ENCODE data around the gene KCNK4.
"Not testable (repeated sequence)": the region's sequence is repeated elsewhere in the genome, so short reads cannot be mapped to it uniquely, and the experiment has no call there.

Gene KCNK4

DNA sequence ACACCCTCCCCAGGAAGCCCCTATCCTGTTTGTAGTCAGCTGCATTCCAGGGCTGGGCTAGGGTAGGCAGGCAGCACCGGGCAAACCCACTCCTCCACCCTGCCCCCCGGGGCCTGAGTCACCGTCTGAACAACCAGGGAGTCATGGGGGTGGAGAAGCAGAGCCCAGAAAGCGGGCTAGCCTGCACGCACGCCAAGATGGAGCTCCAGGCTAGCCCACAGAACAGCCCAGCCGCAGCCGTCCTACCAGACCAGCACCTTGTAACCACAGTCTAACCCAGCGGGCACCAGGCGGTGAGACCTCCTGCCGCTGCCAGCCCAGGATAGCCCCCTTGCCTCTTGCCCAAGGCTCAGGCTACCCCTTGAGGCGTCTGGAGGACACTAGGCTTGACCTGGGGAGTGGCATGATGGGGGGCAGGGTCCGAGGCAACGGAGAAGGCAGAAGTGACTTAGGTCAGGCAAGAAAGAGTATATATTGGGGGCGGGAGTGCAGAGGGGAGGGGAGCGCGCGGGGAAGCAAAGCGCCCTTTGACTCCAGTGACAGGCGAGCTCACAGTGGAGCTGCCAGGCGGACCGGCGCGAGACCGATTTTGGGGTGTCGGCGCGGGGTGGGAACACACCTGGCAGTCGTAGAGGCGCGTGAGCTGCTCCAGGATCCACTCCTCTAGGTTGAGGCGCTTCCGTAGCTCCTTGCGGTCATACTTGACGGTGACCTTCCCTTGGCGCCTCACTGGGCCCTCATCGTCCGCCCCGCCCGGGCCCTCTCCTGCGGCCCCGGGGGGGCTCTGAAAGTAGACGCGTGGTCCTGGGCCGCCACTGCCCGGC is 45.1 kb upstream of the KCNK4 start:
- peak in 1 of 2 experiments; percentile 75 for DNase-seq (ENCODE audit: low read depth in 1 of 2, low spot score in 1 of 2)
- TF ChIP-seq GABPA (IDR thresholded peaks at IDR 0.05; ENCODE audit: low read depth) (no peak), POLR2AphosphoS5 (IDR thresholded peaks at IDR 0.05; ENCODE audit: low read depth) (peak; percentile 42; the same call in 1 of the 2 replicates)
- no peaks in the 10 kb centered on the region for H3K27me3 ChIP-seq (ENCODE audit: insufficient read depth, poor library complexity, severe bottlenecking)
- H3K4me3 ChIP-seq (replicated peaks; ENCODE audit: insufficient read depth, low read length): peak overlapping the region; percentile 81
- peak overlapping the region; percentile 93 for H3K27ac ChIP-seq (replicated peaks)

DNA sequence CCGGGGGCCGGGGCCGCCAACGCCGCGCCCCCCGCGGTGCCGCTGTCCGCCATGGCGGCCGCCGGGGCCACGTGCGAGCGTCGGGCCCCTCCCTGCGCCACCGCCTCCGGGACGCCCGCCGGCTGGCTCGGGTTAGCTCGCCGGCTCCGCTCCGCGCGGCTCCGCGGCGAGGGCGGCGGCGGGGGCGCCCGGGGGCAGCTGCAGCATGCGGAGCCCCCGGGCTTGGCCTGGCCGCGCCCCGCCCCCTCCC is 44.6 kb upstream of the KCNK4 start:
- Histone ChIP-seq H3K4me3 (replicated peaks; ENCODE audit: insufficient read depth, low read length) (peak overlapping the region; percentile 81), H3K27ac (replicated peaks) (peak overlapping the region; percentile 93)
- DNase-seq (ENCODE audit: low read depth in 1 of 2, low spot score in 1 of 2); H3K27me3 ChIP-seq (ENCODE audit: insufficient read depth, poor library complexity, severe bottlenecking): not testable (repeated sequence)

DNA sequence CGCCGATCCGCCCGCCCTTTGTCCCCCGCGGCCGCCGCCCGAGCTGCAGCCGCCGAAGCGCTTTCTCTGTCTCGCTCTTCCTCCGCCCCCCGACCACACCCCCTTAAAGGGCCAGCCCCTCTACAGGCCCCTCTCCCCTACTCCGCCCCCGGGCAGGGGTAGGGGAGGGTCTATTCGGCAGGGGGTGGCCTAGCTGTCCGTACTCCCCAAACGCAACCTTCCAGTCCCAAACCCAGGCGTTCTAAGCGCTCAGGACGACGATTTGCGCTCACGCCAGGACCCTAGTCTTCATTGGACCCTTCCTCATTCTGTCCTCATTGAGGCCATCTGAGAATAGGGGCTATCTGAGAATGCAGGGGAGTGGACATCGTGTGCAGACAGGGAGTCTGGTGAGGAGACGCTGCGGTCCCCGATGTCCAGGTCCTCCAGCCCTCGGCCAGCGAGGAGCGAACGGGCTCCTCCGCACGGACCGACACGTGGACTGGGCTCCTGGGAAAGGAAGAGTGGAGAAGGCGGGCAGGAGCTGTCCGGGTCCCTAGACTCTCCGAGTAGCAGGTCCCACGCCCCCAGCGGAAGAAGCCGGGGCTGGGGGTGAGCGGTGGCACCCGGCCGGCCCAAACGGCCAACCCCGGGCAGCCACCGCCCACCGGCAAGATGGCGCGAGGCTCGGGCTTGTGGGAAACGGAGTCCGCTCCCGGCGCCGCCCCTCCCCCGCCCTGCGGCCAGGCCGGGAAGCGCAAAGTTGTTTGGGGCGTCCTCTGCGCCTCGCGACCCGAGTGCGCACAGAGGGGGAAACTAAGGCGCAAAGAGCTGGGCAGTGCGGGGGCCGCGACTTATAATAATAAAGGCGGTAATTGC is 44.0 kb upstream of the KCNK4 start, which contains the start of gene PPP1R14B:
PPP1R14B (minus strand) TSS at position 73 of the 858 bp plus-strand sequence. CDS start 270 bp downstream, outside the sequence.
- no peak; the same call in 1 of the 2 replicates for TF ChIP-seq POLR2AphosphoS5 (IDR thresholded peaks at IDR 0.05; ENCODE audit: low read depth)
- peak; percentile 64 for TF ChIP-seq GABPA (IDR thresholded peaks at IDR 0.05; ENCODE audit: low read depth)
- TF ChIP-seq, protein P1, sequence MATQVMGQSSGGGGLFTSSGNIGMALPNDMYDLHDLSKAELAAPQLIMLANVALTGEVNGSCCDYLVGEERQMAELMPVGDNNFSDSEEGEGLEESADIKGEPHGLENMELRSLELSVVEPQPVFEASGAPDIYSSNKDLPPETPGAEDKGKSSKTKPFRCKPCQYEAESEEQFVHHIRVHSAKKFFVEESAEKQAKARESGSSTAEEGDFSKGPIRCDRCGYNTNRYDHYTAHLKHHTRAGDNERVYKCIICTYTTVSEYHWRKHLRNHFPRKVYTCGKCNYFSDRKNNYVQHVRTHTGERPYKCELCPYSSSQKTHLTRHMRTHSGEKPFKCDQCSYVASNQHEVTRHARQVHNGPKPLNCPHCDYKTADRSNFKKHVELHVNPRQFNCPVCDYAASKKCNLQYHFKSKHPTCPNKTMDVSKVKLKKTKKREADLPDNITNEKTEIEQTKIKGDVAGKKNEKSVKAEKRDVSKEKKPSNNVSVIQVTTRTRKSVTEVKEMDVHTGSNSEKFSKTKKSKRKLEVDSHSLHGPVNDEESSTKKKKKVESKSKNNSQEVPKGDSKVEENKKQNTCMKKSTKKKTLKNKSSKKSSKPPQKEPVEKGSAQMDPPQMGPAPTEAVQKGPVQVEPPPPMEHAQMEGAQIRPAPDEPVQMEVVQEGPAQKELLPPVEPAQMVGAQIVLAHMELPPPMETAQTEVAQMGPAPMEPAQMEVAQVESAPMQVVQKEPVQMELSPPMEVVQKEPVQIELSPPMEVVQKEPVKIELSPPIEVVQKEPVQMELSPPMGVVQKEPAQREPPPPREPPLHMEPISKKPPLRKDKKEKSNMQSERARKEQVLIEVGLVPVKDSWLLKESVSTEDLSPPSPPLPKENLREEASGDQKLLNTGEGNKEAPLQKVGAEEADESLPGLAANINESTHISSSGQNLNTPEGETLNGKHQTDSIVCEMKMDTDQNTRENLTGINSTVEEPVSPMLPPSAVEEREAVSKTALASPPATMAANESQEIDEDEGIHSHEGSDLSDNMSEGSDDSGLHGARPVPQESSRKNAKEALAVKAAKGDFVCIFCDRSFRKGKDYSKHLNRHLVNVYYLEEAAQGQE (IDR thresholded peaks at IDR 0.05; ENCODE audit: insufficient replicate concordance, low read depth): peak; percentile 20
- H3K27ac ChIP-seq (replicated peaks): peak within 1 kb of the TSS; percentile 93
- H3K27me3 ChIP-seq (ENCODE audit: insufficient read depth, poor library complexity, severe bottlenecking): no peaks in the 10 kb centered on the region
- peak within 1 kb of the TSS; percentile 81 for H3K4me3 ChIP-seq (replicated peaks; ENCODE audit: insufficient read depth, low read length)
- DNase-seq (ENCODE audit: low read depth in 1 of 2, low spot score in 1 of 2): peak; percentile 86 to 89

DNA sequence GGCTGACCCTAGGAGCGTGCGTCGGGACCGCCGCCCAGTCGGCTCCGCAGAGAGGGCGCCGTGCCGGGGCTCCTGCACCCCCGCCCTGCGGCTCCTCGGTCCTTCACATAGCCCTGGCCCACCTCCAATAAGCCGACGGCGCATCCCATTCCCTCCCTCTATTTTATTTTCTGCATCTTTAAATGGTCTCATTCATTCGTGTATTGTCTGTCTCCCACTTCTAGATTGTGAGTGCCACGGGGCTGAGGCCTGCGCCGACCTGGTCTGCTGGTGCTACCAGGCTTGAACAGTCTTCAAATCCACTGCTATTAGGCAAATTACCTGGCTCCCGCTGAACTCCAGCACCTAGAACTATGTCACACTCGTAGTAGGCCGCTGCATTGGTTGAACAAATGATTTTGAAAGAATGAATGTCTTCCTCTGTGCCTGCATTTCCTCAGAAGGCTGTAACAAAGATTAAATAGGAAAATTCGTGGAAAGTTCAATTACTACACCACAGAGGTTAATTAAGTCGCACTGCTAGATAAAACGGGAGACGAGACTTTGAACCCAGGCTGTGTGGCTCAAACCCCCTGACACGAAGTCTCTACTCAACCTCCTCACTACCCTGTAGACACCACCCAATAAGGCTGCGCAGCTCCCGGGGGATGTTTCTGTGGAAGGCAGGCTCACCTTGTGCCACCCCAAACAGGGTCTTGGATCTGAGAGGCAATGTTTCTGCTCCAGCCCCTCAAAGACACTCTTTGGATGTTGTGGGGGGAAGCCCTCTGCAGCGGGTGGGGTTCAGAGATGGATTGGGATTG is 43.2 kb upstream of the KCNK4 start:
- DNase-seq (ENCODE audit: low read depth in 1 of 2, low spot score in 1 of 2): no peak
- TF ChIP-seq, protein P2, sequence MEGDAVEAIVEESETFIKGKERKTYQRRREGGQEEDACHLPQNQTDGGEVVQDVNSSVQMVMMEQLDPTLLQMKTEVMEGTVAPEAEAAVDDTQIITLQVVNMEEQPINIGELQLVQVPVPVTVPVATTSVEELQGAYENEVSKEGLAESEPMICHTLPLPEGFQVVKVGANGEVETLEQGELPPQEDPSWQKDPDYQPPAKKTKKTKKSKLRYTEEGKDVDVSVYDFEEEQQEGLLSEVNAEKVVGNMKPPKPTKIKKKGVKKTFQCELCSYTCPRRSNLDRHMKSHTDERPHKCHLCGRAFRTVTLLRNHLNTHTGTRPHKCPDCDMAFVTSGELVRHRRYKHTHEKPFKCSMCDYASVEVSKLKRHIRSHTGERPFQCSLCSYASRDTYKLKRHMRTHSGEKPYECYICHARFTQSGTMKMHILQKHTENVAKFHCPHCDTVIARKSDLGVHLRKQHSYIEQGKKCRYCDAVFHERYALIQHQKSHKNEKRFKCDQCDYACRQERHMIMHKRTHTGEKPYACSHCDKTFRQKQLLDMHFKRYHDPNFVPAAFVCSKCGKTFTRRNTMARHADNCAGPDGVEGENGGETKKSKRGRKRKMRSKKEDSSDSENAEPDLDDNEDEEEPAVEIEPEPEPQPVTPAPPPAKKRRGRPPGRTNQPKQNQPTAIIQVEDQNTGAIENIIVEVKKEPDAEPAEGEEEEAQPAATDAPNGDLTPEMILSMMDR (IDR thresholded peaks at IDR 0.05; ENCODE audit: insufficient read depth, low read length): no peak
- TF ChIP-seq SPI1 (IDR thresholded peaks at IDR 0.05; ENCODE audit: borderline replicate concordance, low read depth) (no peak), GABPA (IDR thresholded peaks at IDR 0.05; ENCODE audit: low read depth) (no peak), POLR2AphosphoS5 (IDR thresholded peaks at IDR 0.05; ENCODE audit: low read depth) (no peak)
- TF ChIP-seq, protein P1 (IDR thresholded peaks at IDR 0.05; ENCODE audit: insufficient replicate concordance, low read depth): no peak
- Histone ChIP-seq H3K27me3 (ENCODE audit: insufficient read depth, poor library complexity, severe bottlenecking) (no peaks in the 10 kb centered on the region), H3K4me3 (replicated peaks; ENCODE audit: insufficient read depth, low read length) (peak overlapping the region; percentile 65; the same call in 1 of the 2 replicates), H3K27ac (replicated peaks) (no peak overlapping the region; the same call in 1 of the 2 replicates)

Data from HL-60 (cell line).